ENCODE data around the gene KLHL29. TPM values are rescaled to one million over a fixed set of nuclear protein-coding genes. Genes with fewer than 3 reads are reported as not detected.

KLHL29 gene
- total RNA-seq, 1 donor from 2014 or later, result 5.0 TPM

GRCh38 chr2:23549051-23549450 is 164.1 kb downstream of the KLHL29 start:
- TF ChIP-seq CTCF (IDR thresholded peaks at IDR 0.05), result no peak
- Mint-ChIP-seq H3K27me3 (ENCODE audit: unreplicated experiment) (peaks cover 2% of the 10 kb centered on the region), H3K36me3 (ENCODE audit: unreplicated experiment) (peaks cover 2% of the 10 kb centered on the region), H3K4me3 (ENCODE audit: unreplicated experiment) (no peak overlapping the region), H3K4me1 (ENCODE audit: unreplicated experiment) (peaks cover 55% of the 10 kb centered on the region), H3K27ac (ENCODE audit: unreplicated experiment) (peak overlapping the region; percentile 56), H3K9me3 (ENCODE audit: unreplicated experiment) (no peaks in the 10 kb centered on the region)
- DNase-seq (ENCODE audit: extremely low spot score, unreplicated experiment), result no peak

GRCh38 chr2:23549821-23550530 is 165.0 kb downstream of the KLHL29 start:
- no peak for DNase-seq (ENCODE audit: extremely low spot score, unreplicated experiment)
- Mint-ChIP-seq H3K36me3 (ENCODE audit: unreplicated experiment) (peaks cover 2% of the 10 kb centered on the region), H3K4me1 (ENCODE audit: unreplicated experiment) (peaks cover 53% of the 10 kb centered on the region), H3K27me3 (ENCODE audit: unreplicated experiment) (peaks cover 2% of the 10 kb centered on the region), H3K9me3 (ENCODE audit: unreplicated experiment) (no peaks in the 10 kb centered on the region), H3K27ac (ENCODE audit: unreplicated experiment) (no peak overlapping the region), H3K4me3 (ENCODE audit: unreplicated experiment) (no peak overlapping the region)
- no peak for TF ChIP-seq CTCF (IDR thresholded peaks at IDR 0.05)

- no peak for TF ChIP-seq CTCF (IDR thresholded peaks at IDR 0.05)
- Mint-ChIP-seq H3K27ac (ENCODE audit: unreplicated experiment) (no peak overlapping the region), H3K9me3 (ENCODE audit: unreplicated experiment) (no peaks in the 10 kb centered on the region), H3K4me3 (ENCODE audit: unreplicated experiment) (no peak overlapping the region), H3K4me1 (ENCODE audit: unreplicated experiment) (peaks cover 48% of the 10 kb centered on the region), H3K27me3 (ENCODE audit: unreplicated experiment) (peaks cover 5% of the 10 kb centered on the region), H3K36me3 (ENCODE audit: unreplicated experiment) (peaks cover 2% of the 10 kb centered on the region)
- DNase-seq (ENCODE audit: extremely low spot score, unreplicated experiment), result no peak
Measured at GRCh38 chr2:23550553-23550952, 165.6 kb downstream of the KLHL29 start.

- no peak for TF ChIP-seq CTCF (IDR thresholded peaks at IDR 0.05)
- H3K36me3 Mint-ChIP-seq (ENCODE audit: unreplicated experiment), result no peaks in the 10 kb centered on the region
- no peak for DNase-seq (ENCODE audit: extremely low spot score, unreplicated experiment)
- H3K27me3 Mint-ChIP-seq (ENCODE audit: unreplicated experiment), result peaks cover 3% of the 10 kb centered on the region
- H3K4me3 Mint-ChIP-seq (ENCODE audit: unreplicated experiment), result no peak overlapping the region
- H3K27ac Mint-ChIP-seq (ENCODE audit: unreplicated experiment), result no peak overlapping the region
- no peaks in the 10 kb centered on the region for H3K9me3 Mint-ChIP-seq (ENCODE audit: unreplicated experiment)
- peaks cover 37% of the 10 kb centered on the region for H3K4me1 Mint-ChIP-seq (ENCODE audit: unreplicated experiment)
Measured at GRCh38 chr2:23551875-23552274, 166.9 kb downstream of the KLHL29 start.

GRCh38 chr2:23553561-23553960 is 168.6 kb downstream of the KLHL29 start:
- DNase-seq (ENCODE audit: extremely low spot score, unreplicated experiment), result no peak
- H3K4me1 Mint-ChIP-seq (ENCODE audit: unreplicated experiment), result peaks cover 28% of the 10 kb centered on the region
- no peak overlapping the region for H3K27ac Mint-ChIP-seq (ENCODE audit: unreplicated experiment)
- no peak overlapping the region for H3K4me3 Mint-ChIP-seq (ENCODE audit: unreplicated experiment)
- H3K9me3 Mint-ChIP-seq (ENCODE audit: unreplicated experiment), result no peaks in the 10 kb centered on the region
- H3K36me3 Mint-ChIP-seq (ENCODE audit: unreplicated experiment), result no peaks in the 10 kb centered on the region
- H3K27me3 Mint-ChIP-seq (ENCODE audit: unreplicated experiment), result peaks cover 3% of the 10 kb centered on the region
- TF ChIP-seq CTCF (IDR thresholded peaks at IDR 0.05), result no peak
